NCI-H446 (cell line): ENCODE data around the gene SUSD5.
"Not testable (repeated sequence)": the region's sequence is repeated elsewhere in the genome, so short reads cannot be mapped to it uniquely, and the experiment has no call there.

Experiments
- DNase-seq, 2 experiments: peaks; one replicate each; lab custom pipeline; 2025; lab: John Stamatoyannopoulos, UW

The SUSD5 gene

DNA sequence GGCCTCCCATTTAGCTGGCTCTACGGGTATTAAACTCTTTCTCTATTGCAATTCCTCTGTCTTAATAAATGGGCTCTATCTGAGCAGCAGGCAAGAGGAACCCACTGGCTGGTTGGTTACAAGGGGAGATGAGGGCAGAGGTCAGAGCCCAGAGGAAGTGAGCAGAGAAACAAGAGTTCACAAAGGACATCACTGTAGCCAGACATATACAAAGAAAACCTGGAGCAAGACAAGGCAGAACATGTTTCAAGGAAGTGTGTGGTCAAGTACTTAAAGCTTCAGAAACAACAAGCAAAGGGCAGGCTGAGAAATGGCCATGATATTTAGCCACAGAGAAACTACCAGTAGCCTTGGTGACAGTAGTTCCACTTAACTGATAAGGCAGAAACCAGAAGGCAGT, 24.3 kb downstream of the SUSD5 start:
- DNase-seq, result no peak

DNA sequence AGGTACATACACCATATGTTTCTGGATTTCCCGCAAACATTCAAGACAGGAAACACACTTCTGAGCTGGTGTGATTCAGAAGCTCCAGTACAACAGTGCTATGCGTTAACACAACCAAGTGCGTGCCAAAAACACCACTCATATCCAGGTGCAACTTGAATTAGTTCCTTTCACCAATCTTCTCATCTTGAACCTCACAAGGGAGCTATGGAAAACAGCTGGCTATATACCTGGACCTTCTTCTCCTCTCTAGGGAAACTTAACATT, 31.3 kb downstream of the SUSD5 start:
- DNase-seq, result no peak

GRCh38 chr3:33186524-33187367, 31.9 kb downstream of the SUSD5 start:
- DNase-seq, result no peak

DNA sequence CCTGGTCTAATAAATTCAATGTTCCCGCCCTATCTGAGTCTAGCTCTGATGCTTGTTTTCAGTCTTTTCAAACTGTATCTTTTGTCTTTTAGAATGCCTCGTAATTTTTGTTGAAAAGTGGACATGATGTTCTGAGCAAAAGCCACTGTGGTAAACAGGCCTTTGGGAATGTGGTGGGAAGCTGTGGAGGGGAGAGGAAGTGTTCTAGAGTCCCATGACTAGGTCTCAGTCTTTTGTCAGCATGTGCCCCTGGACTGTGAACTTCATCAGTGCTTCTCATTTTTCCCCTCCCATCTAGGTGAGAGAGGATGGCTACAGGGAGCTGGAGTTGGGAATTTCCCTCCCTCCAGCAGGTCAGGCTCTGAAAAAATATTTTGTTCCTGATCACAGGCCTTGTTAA, 33.7 kb downstream of the SUSD5 start:
- no peak for DNase-seq

DNA sequence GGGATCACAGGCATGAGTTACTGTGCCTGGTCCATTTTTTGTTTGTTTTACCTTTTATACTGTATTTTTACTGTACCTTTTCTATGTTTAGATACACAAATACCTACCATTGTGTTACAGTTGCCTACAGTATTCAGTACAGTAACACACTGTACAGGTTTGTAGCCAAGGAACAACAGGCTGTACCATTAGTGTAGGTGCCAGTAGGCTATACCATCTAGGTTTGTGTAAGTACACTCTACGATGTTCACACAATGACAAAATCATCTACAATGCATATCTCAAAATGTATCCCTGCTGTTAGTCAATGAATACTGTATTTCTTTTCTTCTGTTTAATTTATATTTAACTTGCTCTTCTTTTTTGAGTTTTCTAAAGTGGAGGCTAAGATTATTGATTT, 37.0 kb downstream of the SUSD5 start:
- not testable (repeated sequence) for DNase-seq

GRCh38 chr3:33181229-33181628, 37.4 kb downstream of the SUSD5 start:
- no peak for DNase-seq

DNA sequence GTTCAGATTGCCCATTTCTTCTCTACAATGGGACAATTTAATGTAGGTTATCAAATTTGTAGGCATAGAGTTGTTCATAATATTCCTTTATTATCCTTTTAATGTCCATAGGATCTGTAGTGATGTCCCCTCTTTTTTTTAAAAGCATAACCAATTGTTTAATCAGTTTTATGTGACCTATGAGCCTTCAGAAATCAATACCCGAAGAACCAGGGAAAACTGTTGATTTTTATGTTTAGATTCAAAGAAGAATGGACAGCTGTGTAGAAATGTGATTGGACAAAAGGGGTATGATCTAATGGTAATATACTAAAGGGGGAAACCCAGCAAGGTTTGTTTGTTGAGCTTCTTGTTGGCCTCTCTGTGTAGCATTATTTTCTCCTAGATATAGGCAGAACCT, 39.5 kb downstream of the SUSD5 start:
- no peak for DNase-seq

DNA sequence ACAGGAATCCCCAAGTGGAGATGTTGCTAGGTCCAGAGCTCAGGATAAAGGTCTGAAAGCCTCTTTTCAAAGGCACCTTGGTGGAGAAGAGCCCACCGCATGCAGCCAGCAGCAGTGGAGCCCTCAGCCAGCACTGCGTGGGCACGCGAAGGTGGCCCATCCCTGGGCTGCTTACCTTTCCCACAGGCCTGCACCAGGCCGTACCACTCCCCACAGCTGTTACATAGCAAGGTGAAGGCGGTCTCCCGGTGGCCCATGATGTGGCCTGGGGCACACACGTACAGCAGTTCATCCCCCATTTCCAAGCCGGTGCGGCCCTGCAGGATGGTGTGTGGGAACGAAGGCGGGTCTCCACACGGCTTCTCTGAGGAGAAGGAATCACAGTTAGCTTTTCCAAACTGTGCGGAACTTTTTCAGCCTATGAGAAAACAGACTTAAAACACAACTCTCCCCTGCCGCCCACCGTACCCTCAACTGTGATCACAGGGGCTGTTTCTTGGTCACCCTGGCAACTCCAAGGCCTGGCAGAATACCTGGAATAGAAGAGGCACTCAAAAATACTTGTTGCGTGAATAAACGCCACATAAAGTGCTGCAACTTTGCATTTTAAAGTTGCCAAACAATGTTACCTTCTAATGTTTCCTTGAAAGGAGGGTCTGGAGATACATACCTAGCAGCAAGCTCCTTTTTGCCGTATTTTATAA, 43.7 kb downstream of the SUSD5 start:
- DNase-seq, result no peak

DNA sequence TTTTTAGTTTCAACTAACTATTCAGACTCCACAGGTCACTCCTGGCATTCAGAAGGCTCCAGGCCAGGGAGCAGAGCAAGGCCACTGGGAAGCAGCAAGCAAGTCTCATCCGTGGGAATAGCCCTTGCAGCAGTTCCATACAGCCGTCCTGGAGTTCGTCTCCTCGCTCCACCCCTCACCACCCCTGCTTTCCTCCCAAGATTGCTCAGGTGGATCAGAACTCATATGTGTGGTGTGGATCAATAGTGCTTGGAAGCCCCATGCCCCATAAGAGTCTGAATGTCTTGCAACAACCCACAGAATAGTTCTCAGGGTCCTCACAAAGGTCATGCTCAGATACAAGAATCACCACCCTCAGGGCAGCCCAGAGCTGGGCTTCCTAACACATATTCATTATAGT, 44.5 kb downstream of the SUSD5 start:
- no peak for DNase-seq

DNA sequence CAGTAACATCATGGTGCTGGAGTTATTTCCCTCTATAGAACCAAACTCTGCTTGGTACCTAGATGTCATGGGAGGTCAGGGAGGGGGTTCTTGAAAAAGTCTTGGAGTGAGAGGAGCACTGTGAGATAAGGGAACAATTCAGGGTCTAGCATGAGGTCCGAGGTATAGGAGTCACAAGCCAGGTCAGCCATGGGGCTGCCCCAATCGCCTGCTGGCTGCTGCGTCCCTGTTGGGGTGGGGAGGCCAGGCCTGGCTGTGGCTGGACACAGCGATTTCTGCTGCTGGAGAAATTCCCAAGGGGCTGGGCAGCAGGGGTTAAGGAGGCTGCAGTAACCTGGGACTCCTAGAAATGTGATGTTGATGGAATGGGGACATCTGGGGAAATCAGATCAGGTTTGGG, 44.9 kb downstream of the SUSD5 start:
- DNase-seq, result no peak

DNA sequence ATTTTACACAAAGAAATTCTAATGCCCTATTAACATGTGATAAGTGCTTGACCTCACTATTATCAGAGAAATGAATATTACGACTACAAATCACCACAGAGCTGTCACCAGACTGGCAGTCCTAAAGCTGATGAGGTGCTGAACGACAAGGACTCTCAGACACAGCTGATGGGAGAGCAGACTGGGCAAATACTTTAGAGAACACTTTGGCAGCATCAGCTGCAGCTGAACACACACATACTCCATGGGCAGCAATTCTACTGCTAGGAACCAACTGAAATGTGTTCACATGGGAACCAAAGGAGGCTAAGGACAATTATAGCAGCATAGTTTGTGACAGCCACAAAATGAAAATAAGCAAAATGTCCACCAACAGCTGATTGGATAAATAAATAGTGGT, 45.5 kb downstream of the SUSD5 start:
- no peak for DNase-seq

GRCh38 chr3:33171580-33171979, 47.0 kb downstream of the SUSD5 start:
- no peak for DNase-seq

GRCh38 chr3:33170531-33170930, 48.1 kb downstream of the SUSD5 start:
- DNase-seq, result no peak

DNA sequence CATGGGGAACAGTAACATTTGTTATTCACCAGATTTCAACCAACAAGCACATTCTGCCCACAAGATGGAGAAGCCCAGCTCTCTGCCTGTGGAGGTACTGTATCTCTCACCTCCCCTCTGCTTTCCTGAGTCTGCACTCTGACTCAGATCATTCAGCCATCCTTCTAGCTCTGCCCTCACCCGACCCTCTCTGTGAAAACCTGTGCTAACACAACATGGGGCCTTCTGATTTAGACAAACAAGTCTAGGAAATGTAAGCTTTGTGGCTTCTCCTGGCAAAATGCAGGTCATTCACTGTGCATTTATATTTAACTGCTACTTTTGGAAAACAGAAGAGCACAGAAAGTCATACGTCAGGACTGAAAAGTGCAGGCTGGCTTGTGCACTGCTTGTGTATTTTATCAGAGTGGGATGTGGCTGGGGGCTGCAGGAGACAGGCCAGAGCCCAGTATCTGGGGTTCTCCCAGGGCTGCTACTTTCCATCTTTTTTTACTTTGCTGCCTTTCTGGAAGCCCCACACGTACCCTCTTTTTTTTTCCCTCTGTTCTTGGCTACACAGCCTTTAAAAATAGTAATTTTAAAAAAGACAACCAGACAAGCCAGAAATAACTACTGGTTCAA, 50.8 kb downstream of the SUSD5 start:
- no peak for DNase-seq

- DNase-seq, result no peak
Observed at GRCh38 chr3:33167284-33167683, 51.3 kb downstream of the SUSD5 start.

GRCh38 chr3:33166095-33166494, 52.5 kb downstream of the SUSD5 start:
- DNase-seq, result no peak

GRCh38 chr3:33165372-33165771, 53.2 kb downstream of the SUSD5 start:
- DNase-seq, result no peak

DNA sequence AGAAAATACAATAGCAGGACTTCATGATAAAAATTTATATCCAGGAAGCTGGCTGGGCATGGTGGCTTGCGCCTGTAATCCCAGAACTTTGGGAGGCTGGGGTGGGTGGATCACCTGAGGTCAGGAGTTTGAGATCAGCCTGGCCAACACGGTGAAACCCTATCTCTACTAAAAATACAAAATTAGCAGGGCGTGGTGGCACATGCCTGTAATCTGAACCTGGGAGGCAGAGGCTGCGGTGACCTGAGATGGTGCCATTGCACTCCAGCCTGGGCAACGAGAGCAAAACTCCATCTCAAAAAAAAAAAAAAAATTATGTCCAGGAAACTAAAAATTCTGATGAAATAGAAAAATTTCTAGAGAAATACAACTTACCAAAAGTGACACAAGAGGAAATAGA, 56.0 kb downstream of the SUSD5 start:
- not testable (repeated sequence) for DNase-seq

GRCh38 chr3:33159981-33160380, 58.6 kb downstream of the SUSD5 start:
- no peak for DNase-seq

- DNase-seq, result no peak
Observed at GRCh38 chr3:33159234-33159633, 59.4 kb downstream of the SUSD5 start.

DNA sequence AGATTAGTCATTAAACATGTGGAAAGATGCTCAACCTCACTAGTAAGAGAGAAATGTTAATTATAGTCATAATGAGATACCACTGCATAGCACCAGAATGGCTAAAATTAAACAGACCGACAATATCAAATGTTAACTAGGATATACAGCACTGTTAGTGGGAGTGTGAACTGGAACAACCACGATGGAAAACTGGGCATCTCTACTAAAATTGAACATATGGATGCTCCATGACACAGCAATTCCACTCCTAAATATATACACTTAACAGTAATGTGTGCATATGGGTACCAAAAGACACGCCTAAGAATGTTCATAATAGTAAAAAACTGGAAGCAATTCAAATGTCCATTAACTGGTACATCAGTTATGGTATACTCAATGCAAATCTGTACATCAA, 63.3 kb downstream of the SUSD5 start:
- DNase-seq, result no peak

- DNase-seq, result no peak
Observed at GRCh38 chr3:33153782-33154181, 64.8 kb downstream of the SUSD5 start.
